Neural cell (in vitro differentiated cells): Measurements from ENCODE around the gene DTX1. TPM values are rescaled to one million over a fixed set of nuclear protein-coding genes. Genes with fewer than 3 reads are reported as not detected.

Experiments used
- H2AFZ ChIP-seq: fragments of 200-600, 300-800 bp; sonication (generic), shearing (Covaris generic); 2 replicates; pipeline ENCODE4 v1.6.0; 2014; ENCODE audit warnings: low read depth, mild to moderate bottlenecking, antibody characterized with exemption, low read length, moderate library complexity
- H3F3A ChIP-seq: fragments of 200-600 bp; shearing (Covaris generic); 2 replicates; pipeline ENCODE4 v1.6.1; 2016; ENCODE audit warnings: mild to moderate bottlenecking, moderate library complexity, mixed read lengths, antibody characterized with exemption, low read length; ENCODE audit not compliant: insufficient read depth, poor library complexity, severe bottlenecking
- H3K27ac ChIP-seq: fragments of 200-600, 300-800 bp; sonication (generic), shearing (Covaris generic); 2 replicates; pipeline ENCODE4 v1.5.1; 2014; ENCODE audit warnings: mild to moderate bottlenecking, low read length, moderate library complexity
- H3K27me3 ChIP-seq: fragments of 300-800, 200-600 bp; sonication (generic), shearing (Covaris generic); 2 replicates; pipeline ENCODE4 v1.6.0; 2014; ENCODE audit warnings: mild to moderate bottlenecking, low read depth, low read length, moderate library complexity; ENCODE audit not compliant: insufficient read depth
- H3K36me3 ChIP-seq: fragments of 300-800, 200-600 bp; sonication (generic), shearing (Covaris generic); 2 replicates; pipeline ENCODE4 v1.5.1; 2014; ENCODE audit warnings: mild to moderate bottlenecking, antibody characterized with exemption, low read length, moderate library complexity; ENCODE audit not compliant: insufficient read depth
- H3K4me2 ChIP-seq: fragments of 300-800, 200-600 bp; sonication (generic), shearing (Covaris generic); 2 replicates; pipeline ENCODE4 v1.6.0; 2014; ENCODE audit warnings: mild to moderate bottlenecking, low read length
- H3K4me3 ChIP-seq: fragments of 300-800, 200-600 bp; sonication (generic), shearing (Covaris generic); 2 replicates; pipeline ENCODE4 v1.5.1; 2014; ENCODE audit warnings: mild to moderate bottlenecking, low read length, moderate library complexity
- H3K79me2 ChIP-seq: fragments of 200-600 bp; shearing (Covaris generic); replicated peaks from 2 replicates; pipeline ENCODE4 v1.6.0; 2014; ENCODE audit warnings: mild to moderate bottlenecking, low read length, moderate library complexity; ENCODE audit not compliant: insufficient read depth
- H3K9ac ChIP-seq: fragments of 300-800, 200-600 bp; sonication (generic), shearing (Covaris generic); 2 replicates; pipeline ENCODE4 v1.6.1; 2016; ENCODE audit warnings: mild to moderate bottlenecking, low read length, mixed read lengths
- H3K9me2 ChIP-seq: fragments of 200-600 bp; shearing (Covaris generic); 2 replicates; pipeline ENCODE4 v1.6.1; 2016; ENCODE audit warnings: mild to moderate bottlenecking, low read length, mixed read lengths; ENCODE audit not compliant: insufficient read depth
- H3K9me3 ChIP-seq: fragments of 200-600, 300-800 bp; sonication (generic), shearing (Covaris generic); 2 replicates; pipeline ENCODE4 v1.6.1; 2016; ENCODE audit warnings: mild to moderate bottlenecking, mixed run types, low read length, moderate library complexity, mixed read lengths
- H4K20me1 ChIP-seq: fragments of 200-600 bp; shearing (Covaris generic); 2 replicates; pipeline ENCODE4 v1.6.1; 2016; ENCODE audit warnings: mild to moderate bottlenecking, mixed run types; ENCODE audit not compliant: insufficient read depth
- EP300 ChIP-seq: fragments of 450-650 bp; conservative IDR thresholded peaks from 2 replicates; pipeline ENCODE4 v1.6.1; 2014; ENCODE audit warnings: antibody characterized with exemption, mild to moderate bottlenecking, moderate library complexity; ENCODE audit not compliant: poor library complexity, severe bottlenecking
- EZH2 ChIP-seq: fragments of 200-600, 300-800 bp; shearing (Covaris generic), sonication (generic); IDR thresholded peaks from 2 replicates; pipeline ENCODE4 v1.6.1; 2014; ENCODE audit warnings: antibody characterized with exemption, low read length, borderline replicate concordance, mild to moderate bottlenecking; ENCODE audit not compliant: insufficient read depth, poor library complexity, severe bottlenecking
- MXI1 ChIP-seq: fragments of 450-650 bp; conservative IDR thresholded peaks from 2 replicates; pipeline ENCODE4 v1.6.1; 2014; ENCODE audit warnings: antibody characterized with exemption, mild to moderate bottlenecking; ENCODE audit not compliant: poor library complexity, severe bottlenecking
- POLR2AphosphoS5 ChIP-seq: IDR thresholded peaks from 2 replicates; pipeline ENCODE4 v1.6.1; 2012
- RAD21 ChIP-seq: fragments of 450-650 bp; conservative IDR thresholded peaks from 2 replicates; pipeline ENCODE4 v1.6.1; 2014; ENCODE audit warnings: antibody characterized with exemption, mild to moderate bottlenecking, moderate library complexity
- REST ChIP-seq: IDR thresholded peaks from 2 replicates; pipeline ENCODE4 v1.6.1; 2012; ENCODE audit warnings: borderline replicate concordance
- SMC3 ChIP-seq: fragments of 450-650 bp; conservative IDR thresholded peaks from 2 replicates; pipeline ENCODE4 v1.6.1; 2014; ENCODE audit warnings: antibody characterized with exemption, mild to moderate bottlenecking, moderate library complexity; ENCODE audit not compliant: poor library complexity
- TAF1 ChIP-seq: IDR thresholded peaks from 2 replicates; pipeline ENCODE4 v1.6.1; 2012; ENCODE audit warnings: low read depth
- polyA plus RNA-seq: library from polyadenylated mRNA; depleted of rRNA; stranded (reverse); fragments of >200 nt; gene quantifications from 2 replicates; pipeline ENCODE4 v1.2.3, GENCODE V29; 2014
- TF ChIP-seq, protein P1 (sequence below): fragments of 450-650 bp; IDR thresholded peaks from 2 replicates; pipeline ENCODE4 v1.5.1; 2014; ENCODE audit warnings: antibody characterized with exemption, mild to moderate bottlenecking, moderate library complexity; ENCODE audit not compliant: poor library complexity, severe bottlenecking

Gene DTX1
- polyA plus RNA-seq, 1 donor from 2014 or later: 30.7 TPM

DNA sequence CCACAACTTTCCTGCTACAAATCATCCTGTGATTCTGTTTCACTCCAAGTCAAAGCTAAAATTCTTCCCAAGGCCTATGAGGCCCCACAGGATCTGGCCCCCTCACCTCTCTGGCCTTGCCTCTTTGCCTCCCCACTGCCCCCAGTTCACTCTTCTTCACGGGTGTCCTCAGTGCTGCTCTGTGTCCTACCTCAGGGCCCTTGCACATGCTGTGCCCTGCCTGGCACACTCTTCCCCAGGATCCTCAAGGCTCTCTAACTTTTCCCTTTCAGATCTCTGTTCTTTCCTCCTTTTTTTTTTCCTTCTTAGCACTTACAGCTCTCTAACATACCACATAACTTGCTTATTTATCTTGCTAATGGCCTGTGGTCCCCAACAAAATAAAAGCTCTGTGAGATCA, 49.8 kb downstream of the DTX1 start:
- H3K36me3 ChIP-seq: no peaks in the 10 kb centered on the region
- no peaks in the 10 kb centered on the region for H3K9me3 ChIP-seq
- H3K27ac ChIP-seq: no peak overlapping the region
- no peak overlapping the region for H3K9ac ChIP-seq
- no peak overlapping the region for H3K4me2 ChIP-seq
- H3K9me2 ChIP-seq: no peaks in the 10 kb centered on the region
- H3K79me2 ChIP-seq: no peaks in the 10 kb centered on the region
- TF ChIP-seq EZH2: no peak
- TF ChIP-seq, protein P1, sequence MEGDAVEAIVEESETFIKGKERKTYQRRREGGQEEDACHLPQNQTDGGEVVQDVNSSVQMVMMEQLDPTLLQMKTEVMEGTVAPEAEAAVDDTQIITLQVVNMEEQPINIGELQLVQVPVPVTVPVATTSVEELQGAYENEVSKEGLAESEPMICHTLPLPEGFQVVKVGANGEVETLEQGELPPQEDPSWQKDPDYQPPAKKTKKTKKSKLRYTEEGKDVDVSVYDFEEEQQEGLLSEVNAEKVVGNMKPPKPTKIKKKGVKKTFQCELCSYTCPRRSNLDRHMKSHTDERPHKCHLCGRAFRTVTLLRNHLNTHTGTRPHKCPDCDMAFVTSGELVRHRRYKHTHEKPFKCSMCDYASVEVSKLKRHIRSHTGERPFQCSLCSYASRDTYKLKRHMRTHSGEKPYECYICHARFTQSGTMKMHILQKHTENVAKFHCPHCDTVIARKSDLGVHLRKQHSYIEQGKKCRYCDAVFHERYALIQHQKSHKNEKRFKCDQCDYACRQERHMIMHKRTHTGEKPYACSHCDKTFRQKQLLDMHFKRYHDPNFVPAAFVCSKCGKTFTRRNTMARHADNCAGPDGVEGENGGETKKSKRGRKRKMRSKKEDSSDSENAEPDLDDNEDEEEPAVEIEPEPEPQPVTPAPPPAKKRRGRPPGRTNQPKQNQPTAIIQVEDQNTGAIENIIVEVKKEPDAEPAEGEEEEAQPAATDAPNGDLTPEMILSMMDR: no peak
- no peak for TF ChIP-seq REST
- no peak for TF ChIP-seq RAD21
- TF ChIP-seq MXI1: no peak
- TF ChIP-seq SMC3: no peak
- no peak overlapping the region for H2AFZ ChIP-seq
- peaks cover 10% of the 10 kb centered on the region for H3K27me3 ChIP-seq
- no peaks in the 10 kb centered on the region for H3F3A ChIP-seq
- H3K4me3 ChIP-seq: no peak overlapping the region
- no peaks in the 10 kb centered on the region for H4K20me1 ChIP-seq

DNA sequence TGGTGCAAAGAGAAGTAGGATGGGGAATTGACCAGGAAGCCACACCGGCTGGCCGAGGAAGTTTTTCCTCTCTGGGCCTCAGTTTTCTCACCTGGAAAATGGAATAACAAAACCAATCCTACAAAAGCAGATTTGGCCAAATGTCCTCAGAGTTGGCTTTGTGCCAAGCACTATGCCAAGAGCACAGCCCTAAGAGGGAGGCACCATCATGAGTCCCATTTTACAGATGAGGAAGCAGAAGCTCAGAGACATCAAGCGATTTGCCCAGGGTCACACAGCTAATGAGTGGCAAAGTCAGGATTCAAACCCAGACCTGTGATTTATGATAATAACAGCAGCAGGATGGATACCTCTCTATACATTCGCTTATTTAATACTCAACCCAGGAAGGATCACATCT, 51.8 kb downstream of the DTX1 start:
- Histone ChIP-seq H3K27ac (no peak overlapping the region), H3K4me2 (no peak overlapping the region), H2AFZ (no peak overlapping the region), H3K9ac (no peak overlapping the region), H4K20me1 (no peaks in the 10 kb centered on the region), H3K4me3 (no peak overlapping the region), H3F3A (no peaks in the 10 kb centered on the region), H3K9me3 (no peaks in the 10 kb centered on the region), H3K9me2 (no peaks in the 10 kb centered on the region), H3K79me2 (no peaks in the 10 kb centered on the region), H3K27me3 (peaks cover 10% of the 10 kb centered on the region), H3K36me3 (no peaks in the 10 kb centered on the region)
- no peak for TF ChIP-seq MXI1
- TF ChIP-seq, protein P1: no peak
- TF ChIP-seq REST: no peak
- TF ChIP-seq RAD21: no peak
- no peak for TF ChIP-seq EP300
- TF ChIP-seq TAF1: no peak
- no peak for TF ChIP-seq POLR2AphosphoS5
- TF ChIP-seq SMC3: no peak
- no peak for TF ChIP-seq EZH2
